T-helper 1 cell treated with Interleukin-12 subunit alpha and Interleukin-12 subunit beta and Interleukin-4 antibody, amounts not matched to agents 30 μg/mL and 1 μg/mL, for 36 hours (primary cell): ENCODE results near the gene SPANXN1.
"Not testable (repeated sequence)": the region's sequence is repeated elsewhere in the genome, so short reads cannot be mapped to it uniquely, and the experiment has no call there.

Experiments
- H3K27ac Mint-ChIP-seq: one replicate; pipeline ENCODE4 v1.8.0; 2021; ENCODE audit warnings: mild to moderate bottlenecking, mixed read lengths
- H3K27me3 Mint-ChIP-seq: one replicate; pipeline ENCODE4 v1.8.0; 2021; ENCODE audit warnings: low read depth, mixed read lengths
- H3K36me3 Mint-ChIP-seq: one replicate; pipeline ENCODE4 v1.8.0; 2021; ENCODE audit warnings: low read depth, mixed read lengths
- H3K4me1 Mint-ChIP-seq: one replicate; pipeline ENCODE4 v1.8.0; 2021; ENCODE audit warnings: low read depth, mixed read lengths
- H3K4me3 Mint-ChIP-seq: one replicate; pipeline ENCODE4 v1.8.0; 2021; ENCODE audit warnings: mild to moderate bottlenecking, moderate library complexity, mixed read lengths
- H3K9me3 Mint-ChIP-seq: one replicate; pipeline ENCODE4 v1.8.0; 2021; ENCODE audit warnings: mixed read lengths

Gene SPANXN1, protein sequence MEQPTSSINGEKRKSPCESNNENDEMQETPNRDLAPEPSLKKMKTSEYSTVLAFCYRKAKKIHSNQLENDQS

DNA sequence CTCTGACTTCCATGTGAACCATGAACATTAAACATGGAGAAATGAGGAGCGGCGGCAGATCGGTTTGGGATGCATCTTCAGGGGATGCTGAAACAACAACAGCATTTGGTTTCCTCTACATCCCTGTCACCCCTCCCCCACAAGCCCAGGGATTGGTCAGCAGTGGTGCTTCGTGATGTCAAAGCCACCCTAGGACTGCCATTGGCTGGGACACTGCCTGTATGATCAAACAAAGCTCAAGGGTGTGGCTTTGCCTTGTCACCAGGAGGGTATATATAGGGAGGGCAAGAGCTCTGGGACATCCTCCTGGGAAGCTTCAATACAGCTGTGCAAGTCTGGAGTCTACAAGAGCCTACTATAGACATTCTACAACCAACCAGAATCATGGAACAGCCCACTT is at the start of gene SPANXN1:
Gene SPANXN1 (plus strand): TSS at position 301 of the 400 bp plus-strand sequence. CDS start 84 bp downstream, at position 385.
- H3K27me3 Mint-ChIP-seq, H3K27ac Mint-ChIP-seq, H3K4me3 Mint-ChIP-seq: not testable (repeated sequence)

DNA sequence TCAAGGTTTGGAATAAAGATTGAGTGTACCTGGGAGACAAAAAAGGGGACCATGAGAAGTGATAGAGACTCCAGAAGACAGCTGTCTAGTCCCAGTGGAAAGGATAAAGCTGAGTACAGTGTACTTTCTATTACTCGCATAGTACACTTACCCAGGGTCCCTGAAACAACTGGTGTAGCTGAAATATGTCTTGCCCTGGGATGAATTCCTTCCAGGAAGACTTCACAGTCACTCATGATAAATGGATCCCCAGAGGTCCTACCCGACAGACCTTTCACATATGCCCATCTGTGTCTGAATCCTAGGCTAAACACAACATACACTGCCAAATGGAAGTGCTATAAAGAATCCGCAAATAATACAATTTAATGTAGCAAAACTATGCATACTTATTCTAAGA is 48.2 kb upstream of the SPANXN1 start:
- Mint-ChIP-seq H3K4me1 (no peaks in the 10 kb centered on the region), H3K27ac (no peak overlapping the region), H3K36me3 (no peaks in the 10 kb centered on the region), H3K4me3 (no peak overlapping the region), H3K9me3 (no peaks in the 10 kb centered on the region), H3K27me3 (no peaks in the 10 kb centered on the region)

More for the DNA sequence above, at the start of gene SPANXN1:
- not testable (repeated sequence) for H3K9me3 Mint-ChIP-seq, H3K36me3 Mint-ChIP-seq, H3K4me1 Mint-ChIP-seq

DNA sequence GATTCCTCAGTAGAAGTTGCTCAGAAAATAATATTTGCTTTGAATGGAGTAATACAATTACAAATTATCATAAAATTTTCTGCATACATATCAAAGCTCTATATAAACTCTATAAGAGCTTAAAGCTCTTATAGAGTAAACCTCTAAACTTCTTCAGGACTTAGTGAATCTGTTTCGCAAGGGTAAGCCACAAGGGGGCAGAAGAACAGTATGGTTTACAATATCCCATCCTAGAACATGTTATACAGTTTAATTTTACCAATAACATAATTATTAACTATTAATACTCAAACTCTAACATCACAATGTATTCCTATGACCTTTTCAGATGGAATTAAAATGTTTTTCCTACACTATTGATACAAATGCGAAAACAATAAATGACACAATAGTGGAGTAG is 33.8 kb upstream of the SPANXN1 start:
- H3K4me1 Mint-ChIP-seq, result no peaks in the 10 kb centered on the region
- no peak overlapping the region for H3K27ac Mint-ChIP-seq
- no peak overlapping the region for H3K4me3 Mint-ChIP-seq
- H3K9me3 Mint-ChIP-seq, result no peaks in the 10 kb centered on the region
- H3K36me3 Mint-ChIP-seq, result no peaks in the 10 kb centered on the region
- H3K27me3 Mint-ChIP-seq, result no peaks in the 10 kb centered on the region

DNA sequence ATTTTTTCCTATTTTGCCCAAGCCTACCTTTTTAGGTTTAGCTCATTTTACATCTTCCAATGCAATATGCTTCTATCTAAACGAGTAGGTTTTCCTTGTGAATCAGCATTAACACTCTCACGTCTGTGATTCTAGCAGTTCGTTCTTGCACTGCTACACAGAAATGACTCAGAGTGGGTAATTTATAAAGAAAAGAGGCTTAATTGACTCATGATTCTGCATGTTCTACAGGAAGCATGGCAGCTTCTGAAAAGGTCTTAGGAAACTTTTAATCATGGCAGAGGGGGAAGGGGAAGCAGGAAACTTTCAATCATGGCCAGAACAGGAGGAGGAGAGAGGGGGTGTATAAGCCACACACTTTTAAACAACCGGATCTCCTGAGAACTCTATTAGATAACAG is 44.9 kb downstream of the SPANXN1 start:
- no peaks in the 10 kb centered on the region for H3K27me3 Mint-ChIP-seq
- no peak overlapping the region for H3K27ac Mint-ChIP-seq
- H3K4me3 Mint-ChIP-seq, result no peak overlapping the region
- no peaks in the 10 kb centered on the region for H3K9me3 Mint-ChIP-seq
- H3K36me3 Mint-ChIP-seq, result no peaks in the 10 kb centered on the region
- no peaks in the 10 kb centered on the region for H3K4me1 Mint-ChIP-seq
